GM12864 (cell line): ENCODE measurements around the gene TUBGCP3.
"Not testable (repeated sequence)": the region's sequence is repeated elsewhere in the genome, so short reads cannot be mapped to it uniquely, and the experiment has no call there.

ENCODE experiments used
- DNase-seq: peaks from one replicate; pipeline ENCODE4 v3.0.0-alpha.2; 2011; ENCODE audit warnings: low read depth
- H3K4me3 ChIP-seq: 2 replicates; pipeline ENCODE4 v1.5.1; 2011; ENCODE audit warnings: mild to moderate bottlenecking, low read depth, low read length, control low read depth
- CTCF ChIP-seq: IDR thresholded peaks from 2 replicates; pipeline ENCODE4 v1.5.1; 2011; ENCODE audit warnings: low read depth, mild to moderate bottlenecking, moderate library complexity, low read length, control low read depth, inconsistent platforms; ENCODE audit errors: missing control alignments

Gene TUBGCP3

GRCh38 chr13:112587764-112588489 is at the start of gene TUBGCP3:
TUBGCP3 (minus strand) TSS chr13:112588153; CDS start chr13:112587980, 173 bp downstream.
- DNase-seq, result peak; percentile 66
- peak within 1 kb of the TSS; percentile 90 for H3K4me3 ChIP-seq
- no peak for TF ChIP-seq CTCF

GRCh38 chr13:112637017-112637801 is 49.3 kb upstream of the TUBGCP3 start:
- no peak for TF ChIP-seq CTCF
- no peak overlapping the region for H3K4me3 ChIP-seq
- no peak for DNase-seq

GRCh38 chr13:112636401-112636975 is 48.5 kb upstream of the TUBGCP3 start:
- TF ChIP-seq CTCF, result no peak
- no peak overlapping the region for H3K4me3 ChIP-seq
- no peak for DNase-seq

GRCh38 chr13:112635323-112635722 is 47.4 kb upstream of the TUBGCP3 start:
- DNase-seq, result no peak
- H3K4me3 ChIP-seq, result no peak overlapping the region
- no peak for TF ChIP-seq CTCF

GRCh38 chr13:112634102-112634501 is 46.1 kb upstream of the TUBGCP3 start:
- DNase-seq, result no peak
- no peak overlapping the region for H3K4me3 ChIP-seq
- no peak for TF ChIP-seq CTCF

GRCh38 chr13:112630226-112630625 is 42.3 kb upstream of the TUBGCP3 start:
- not testable (repeated sequence) for H3K4me3 ChIP-seq, DNase-seq

GRCh38 chr13:112629161-112629560 is 41.2 kb upstream of the TUBGCP3 start:
- DNase-seq, result no peak
- no peak overlapping the region for H3K4me3 ChIP-seq
- no peak for TF ChIP-seq CTCF

GRCh38 chr13:112627613-112628012 is 39.7 kb upstream of the TUBGCP3 start:
- not testable (repeated sequence) for DNase-seq, H3K4me3 ChIP-seq
